ENCODE results near the gene TTYH2. TPM values are rescaled to one million over a fixed set of nuclear protein-coding genes. Genes with fewer than 3 reads are reported as not detected.

Gene TTYH2
- total RNA-seq, 1 donor from 2014 or later = 2.1 TPM

GRCh38 chr17:74170924-74171323 lies 42.4 kb upstream of the TTYH2 start:
- no peak overlapping the region for H3K27ac Mint-ChIP-seq (ENCODE audit: unreplicated experiment)
- TF ChIP-seq CTCF (IDR thresholded peaks at IDR 0.05) = no peak
- H3K36me3 Mint-ChIP-seq (ENCODE audit: low read depth) = no peaks in the 10 kb centered on the region
- peaks cover 58% of the 10 kb centered on the region for H3K27me3 Mint-ChIP-seq (ENCODE audit: low read depth)
- H3K4me1 Mint-ChIP-seq (ENCODE audit: low read depth) = no peaks in the 10 kb centered on the region
- DNase-seq (ENCODE audit: low spot score) = no peak
- H3K9me3 Mint-ChIP-seq (ENCODE audit: low read depth) = peaks cover 6% of the 10 kb centered on the region
- H3K4me3 Mint-ChIP-seq (ENCODE audit: unreplicated experiment) = no peak overlapping the region

- no peaks in the 10 kb centered on the region for H3K36me3 Mint-ChIP-seq (ENCODE audit: low read depth)
- TF ChIP-seq CTCF (IDR thresholded peaks at IDR 0.05) = no peak
- H3K4me1 Mint-ChIP-seq (ENCODE audit: low read depth) = no peaks in the 10 kb centered on the region
- no peak overlapping the region for H3K4me3 Mint-ChIP-seq (ENCODE audit: unreplicated experiment)
- no peak overlapping the region for H3K27ac Mint-ChIP-seq (ENCODE audit: unreplicated experiment)
- DNase-seq (ENCODE audit: low spot score) = no peak
- no peaks in the 10 kb centered on the region for H3K9me3 Mint-ChIP-seq (ENCODE audit: low read depth)
- peaks cover 54% of the 10 kb centered on the region for H3K27me3 Mint-ChIP-seq (ENCODE audit: low read depth)
Measured at GRCh38 chr17:74172700-74173099, 40.7 kb upstream of the TTYH2 start.

GRCh38 chr17:74176546-74177001 lies 36.8 kb upstream of the TTYH2 start:
- DNase-seq (ENCODE audit: low spot score) = peak; percentile 58
- Mint-ChIP-seq H3K9me3 (ENCODE audit: low read depth) (no peaks in the 10 kb centered on the region), H3K27me3 (ENCODE audit: low read depth) (peaks cover 60% of the 10 kb centered on the region)

GRCh38 chr17:74177018-74177450 lies 36.3 kb upstream of the TTYH2 start:
- no peaks in the 10 kb centered on the region for H3K4me1 Mint-ChIP-seq (ENCODE audit: low read depth)
- no peak overlapping the region for H3K4me3 Mint-ChIP-seq (ENCODE audit: unreplicated experiment)
- no peak overlapping the region for H3K27ac Mint-ChIP-seq (ENCODE audit: unreplicated experiment)

More at GRCh38 chr17:74176546-74177001, 36.8 kb upstream of the TTYH2 start:
- TF ChIP-seq CTCF (IDR thresholded peaks at IDR 0.05) = peak; percentile 90
- Mint-ChIP-seq H3K27ac (ENCODE audit: unreplicated experiment) (no peak overlapping the region), H3K4me3 (ENCODE audit: unreplicated experiment) (no peak overlapping the region), H3K4me1 (ENCODE audit: low read depth) (no peaks in the 10 kb centered on the region), H3K36me3 (ENCODE audit: low read depth) (no peaks in the 10 kb centered on the region)

GRCh38 chr17:74179576-74179975 lies 33.8 kb upstream of the TTYH2 start:
- no peak overlapping the region for H3K4me3 Mint-ChIP-seq (ENCODE audit: unreplicated experiment)
- no peaks in the 10 kb centered on the region for H3K4me1 Mint-ChIP-seq (ENCODE audit: low read depth)
- TF ChIP-seq CTCF (IDR thresholded peaks at IDR 0.05) = no peak
- H3K9me3 Mint-ChIP-seq (ENCODE audit: low read depth) = no peaks in the 10 kb centered on the region
- no peak overlapping the region for H3K27ac Mint-ChIP-seq (ENCODE audit: unreplicated experiment)
- H3K27me3 Mint-ChIP-seq (ENCODE audit: low read depth) = peaks cover 52% of the 10 kb centered on the region
- DNase-seq (ENCODE audit: low spot score) = peak; percentile 48
- H3K36me3 Mint-ChIP-seq (ENCODE audit: low read depth) = no peaks in the 10 kb centered on the region

More at GRCh38 chr17:74177018-74177450, 36.3 kb upstream of the TTYH2 start:
- H3K36me3 Mint-ChIP-seq (ENCODE audit: low read depth) = no peaks in the 10 kb centered on the region
- peak; percentile 3 for DNase-seq (ENCODE audit: low spot score)
- TF ChIP-seq CTCF (IDR thresholded peaks at IDR 0.05) = peak; percentile 30
- peaks cover 61% of the 10 kb centered on the region for H3K27me3 Mint-ChIP-seq (ENCODE audit: low read depth)
- H3K9me3 Mint-ChIP-seq (ENCODE audit: low read depth) = no peaks in the 10 kb centered on the region
